ENCODE data around the gene FNBP1. TPM values are rescaled to one million over a fixed set of nuclear protein-coding genes. Genes with fewer than 3 reads are reported as not detected.
"Not testable (repeated sequence)": the region's sequence is repeated elsewhere in the genome, so short reads cannot be mapped to it uniquely, and the experiment has no call there.

The FNBP1 gene
- total RNA-seq, 2 experiments from 2014 or later = 215 to 228 TPM

DNA sequence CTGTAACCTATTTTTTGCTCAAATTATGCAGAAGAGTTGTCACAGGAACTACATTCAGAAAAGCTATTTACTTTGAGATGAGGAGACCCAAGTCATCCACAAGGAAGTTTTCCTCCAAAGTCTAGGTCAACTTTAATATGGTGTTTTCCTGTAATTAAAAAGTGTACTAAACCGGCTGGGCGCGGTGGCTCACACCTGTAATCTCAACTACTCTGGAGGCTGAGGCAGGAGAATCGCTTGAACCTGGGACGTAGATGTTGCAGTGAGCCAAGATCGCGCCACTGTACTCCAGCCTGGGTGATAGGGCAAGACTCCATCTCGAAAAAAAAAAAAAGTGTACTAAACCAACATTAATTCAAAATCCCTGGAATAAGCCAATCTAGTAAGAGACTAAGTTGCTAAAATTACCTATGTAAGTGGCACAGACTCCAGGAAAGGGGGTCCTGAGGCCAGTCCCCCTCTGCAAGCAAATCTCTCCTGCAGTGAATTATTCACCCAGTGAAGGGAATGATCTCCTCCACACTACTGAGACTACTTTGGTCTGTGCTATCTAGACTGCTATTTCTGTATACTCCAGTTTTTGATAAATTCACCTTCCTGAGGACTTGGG is 38.9 kb downstream of the FNBP1 start:
- ChIA-PET POLR2A (interaction anchor here (1.6 kb wide), 1 partner anchor 25 kb away, joined by 5 read pairs; no protein-coding TSS in a partner anchor), CTCF (interaction anchor here (1.2 kb wide), 1 partner anchor 47 kb away, joined by 3 read pairs; no protein-coding TSS in a partner anchor)
- H3K4me3 Mint-ChIP-seq = no peak overlapping the region
- DNase-seq = no peak
- H3K27me3 Mint-ChIP-seq = no peaks in the 10 kb centered on the region
- no peaks in the 10 kb centered on the region for H3K9me3 Mint-ChIP-seq
- peaks cover 34% of the 10 kb centered on the region for H3K36me3 Mint-ChIP-seq
- H3K4me1 Mint-ChIP-seq (ENCODE audit: low read depth) = peaks cover 67% of the 10 kb centered on the region
- peak overlapping the region; percentile 51 for H3K27ac Mint-ChIP-seq
- intact Hi-C loops (cut with micrococcal nuclease) = no loop called here

DNA sequence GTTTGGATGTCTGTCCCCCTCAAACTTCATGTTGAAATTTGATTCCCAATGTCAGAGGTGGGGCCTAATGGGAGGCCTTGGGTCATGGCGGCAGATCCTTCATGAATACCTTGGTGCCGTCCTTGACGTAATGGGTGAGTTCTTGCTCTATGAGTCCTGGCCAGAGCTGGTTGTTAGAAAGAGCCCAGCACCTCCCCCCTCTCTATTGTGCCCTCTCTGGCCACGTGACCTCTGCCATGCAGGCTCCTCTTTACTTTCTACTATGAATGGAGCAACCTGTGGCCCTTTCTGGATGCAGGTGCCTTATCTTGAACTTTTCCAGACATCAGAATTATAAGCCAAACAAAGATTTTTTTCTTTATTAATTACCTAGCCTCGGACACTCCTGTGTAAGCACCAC is 40.7 kb downstream of the FNBP1 start:
- DNase-seq = no peak
- H3K9me3 Mint-ChIP-seq = no peaks in the 10 kb centered on the region
- peaks cover 38% of the 10 kb centered on the region for H3K36me3 Mint-ChIP-seq
- no peak overlapping the region for H3K4me3 Mint-ChIP-seq
- H3K27me3 Mint-ChIP-seq = no peaks in the 10 kb centered on the region
- ChIA-PET CTCF (no interaction called here), POLR2A (interaction anchor here (0.6 kb wide), 1 partner anchor 37 kb away, joined by 3 read pairs; no protein-coding TSS in a partner anchor)
- H3K27ac Mint-ChIP-seq = peak overlapping the region; percentile 69
- H3K4me1 Mint-ChIP-seq (ENCODE audit: low read depth) = peaks cover 68% of the 10 kb centered on the region
- intact Hi-C loops (cut with micrococcal nuclease) = no loop called here

DNA sequence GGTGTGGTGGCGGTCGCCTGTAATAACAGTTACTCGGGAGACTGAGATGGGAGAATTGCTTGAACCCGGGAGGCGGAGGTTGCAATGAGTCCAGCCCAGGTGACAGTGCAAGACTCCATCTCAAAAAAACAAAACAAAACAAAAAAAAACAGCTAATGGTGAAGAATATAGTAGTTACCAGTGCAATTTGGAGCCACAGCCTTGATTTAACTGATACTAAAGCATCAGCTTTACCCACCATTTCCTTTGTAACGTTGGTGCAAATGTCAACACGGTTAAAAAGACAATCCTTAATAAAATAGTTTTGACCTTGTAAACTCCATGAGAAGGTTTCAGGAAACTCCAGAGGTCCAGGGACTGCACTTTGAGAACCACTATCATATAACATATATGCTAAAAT is 41.8 kb downstream of the FNBP1 start:
- H3K4me1 Mint-ChIP-seq (ENCODE audit: low read depth) = peaks cover 69% of the 10 kb centered on the region
- no peaks in the 10 kb centered on the region for H3K9me3 Mint-ChIP-seq
- DNase-seq = no peak
- intact Hi-C loops (cut with micrococcal nuclease) = no loop called here
- H3K27ac Mint-ChIP-seq = peak overlapping the region; percentile 72
- ChIA-PET CTCF (interaction anchor here (0.6 to 3.1 kb wide), 6 partner anchors 9 to 1897 kb away, joined by 3 to 11 read pairs (median 4); no protein-coding TSS in a partner anchor), POLR2A (interaction anchor here (3.1 kb wide), 1 partner anchor 25 kb away, joined by 9 read pairs; no protein-coding TSS in a partner anchor)
- H3K27me3 Mint-ChIP-seq = no peaks in the 10 kb centered on the region
- H3K36me3 Mint-ChIP-seq = peaks cover 34% of the 10 kb centered on the region
- no peak overlapping the region for H3K4me3 Mint-ChIP-seq

DNA sequence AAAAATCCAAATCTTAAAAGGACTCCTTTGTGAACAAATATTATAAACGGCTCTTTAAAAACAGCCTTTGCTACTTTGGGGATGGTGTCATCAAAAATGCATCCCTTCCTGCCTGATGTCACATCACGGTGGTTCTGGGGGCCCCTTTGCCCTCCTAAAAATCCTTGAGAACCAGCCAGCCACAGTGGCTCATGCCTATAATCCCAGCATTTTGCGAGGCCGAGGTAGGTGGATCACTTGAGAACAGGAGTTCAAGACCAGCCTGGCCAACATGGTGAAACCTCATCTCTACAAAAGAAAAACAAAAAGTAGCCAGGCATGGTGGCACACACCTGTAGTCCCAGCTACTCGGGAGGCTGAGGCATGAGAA is 43.9 kb downstream of the FNBP1 start:
- H3K4me1 Mint-ChIP-seq (ENCODE audit: low read depth) = peaks cover 76% of the 10 kb centered on the region
- no peaks in the 10 kb centered on the region for H3K9me3 Mint-ChIP-seq
- intact Hi-C loops (cut with micrococcal nuclease) = no loop called here
- POLR2A ChIA-PET = interaction anchor here (0.6 to 6.3 kb wide), 10 partner anchors 10 to 44 kb away, joined by 3 to 60 read pairs (median 4); partner anchors contain the start of gene FNBP1
- CTCF ChIA-PET = interaction anchor here (1.0 to 3.1 kb wide), 8 partner anchors 9 to 114 kb away, joined by 3 to 11 read pairs (median 4); no protein-coding TSS in a partner anchor
- DNase-seq = no peak
- H3K27ac Mint-ChIP-seq = peak overlapping the region; percentile 84
- H3K36me3 Mint-ChIP-seq = peaks cover 40% of the 10 kb centered on the region
- no peaks in the 10 kb centered on the region for H3K27me3 Mint-ChIP-seq
- H3K4me3 Mint-ChIP-seq = peak overlapping the region; percentile 41

DNA sequence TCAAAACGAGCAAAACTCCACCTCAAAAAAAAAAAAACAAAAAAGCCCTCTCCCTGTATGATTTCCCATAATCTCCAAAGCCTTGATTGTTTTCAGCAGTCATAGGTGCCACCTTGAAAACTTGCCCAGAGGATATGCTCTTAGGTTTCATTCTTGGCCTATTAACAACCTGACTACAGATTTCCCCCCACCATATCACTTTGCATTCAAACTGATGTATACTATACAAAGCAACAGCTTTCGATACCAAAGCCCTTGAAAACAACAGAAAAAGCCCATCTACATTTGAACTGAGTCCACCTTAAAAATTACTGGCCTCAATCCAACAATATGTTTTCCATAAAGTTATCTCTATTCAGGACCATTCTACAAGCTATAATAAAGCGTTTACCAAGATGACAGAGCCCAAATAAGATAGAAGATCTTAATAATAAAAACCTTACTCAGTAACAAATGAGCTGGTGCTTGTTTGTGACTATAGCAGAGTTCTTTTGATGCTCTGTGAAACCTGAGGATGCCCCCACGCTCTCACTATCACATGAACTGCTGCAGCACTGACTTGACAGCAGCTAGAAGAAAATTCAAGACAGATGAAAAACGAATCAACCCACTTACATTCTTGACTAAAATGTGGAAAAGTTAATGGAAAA is 44.4 kb downstream of the FNBP1 start:
- CTCF ChIA-PET = interaction anchor here (1.0 to 3.1 kb wide), 6 partner anchors 10 to 113 kb away, joined by 3 to 11 read pairs (median 4); no protein-coding TSS in a partner anchor
- no peaks in the 10 kb centered on the region for H3K27me3 Mint-ChIP-seq
- peak overlapping the region; percentile 84 for H3K27ac Mint-ChIP-seq
- POLR2A ChIA-PET = interaction anchor here (0.8 to 6.3 kb wide), 10 partner anchors 10 to 66 kb away, joined by 3 to 60 read pairs (median 5); partner anchors contain the start of gene FNBP1
- peaks cover 44% of the 10 kb centered on the region for H3K36me3 Mint-ChIP-seq
- peak; percentile 60 for DNase-seq
- H3K9me3 Mint-ChIP-seq = no peaks in the 10 kb centered on the region
- intact Hi-C loops (cut with micrococcal nuclease) = no loop called here
- H3K4me3 Mint-ChIP-seq = peak overlapping the region; percentile 41
- H3K4me1 Mint-ChIP-seq (ENCODE audit: low read depth) = peaks cover 77% of the 10 kb centered on the region

DNA sequence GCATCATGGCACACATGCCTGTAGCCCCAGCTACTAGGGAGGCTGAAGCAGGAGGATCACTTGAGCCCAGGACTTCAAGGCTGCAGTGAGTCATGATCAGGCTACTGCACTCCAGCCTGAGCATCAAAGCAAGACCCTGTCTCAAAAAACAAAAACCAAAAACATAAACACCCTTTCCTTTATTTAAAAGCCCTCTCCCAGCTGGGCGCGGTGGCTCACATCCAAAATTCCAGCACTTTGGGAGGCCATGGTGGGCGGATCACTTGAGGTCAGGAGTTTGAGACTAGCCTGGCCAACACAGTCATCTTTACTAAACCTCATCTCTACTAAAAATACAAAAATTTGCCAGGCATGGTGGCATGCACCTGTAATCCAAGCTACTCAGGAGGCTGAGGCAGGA is 45.3 kb downstream of the FNBP1 start:
- intact Hi-C loops (cut with micrococcal nuclease); H3K9me3 Mint-ChIP-seq; H3K27me3 Mint-ChIP-seq; DNase-seq; H3K4me3 Mint-ChIP-seq: not testable (repeated sequence)
- peaks cover 74% of the 10 kb centered on the region for H3K4me1 Mint-ChIP-seq (ENCODE audit: low read depth)
- peaks cover 41% of the 10 kb centered on the region for H3K36me3 Mint-ChIP-seq
- peak overlapping the region; percentile 84 for H3K27ac Mint-ChIP-seq
- POLR2A ChIA-PET = interaction anchor here (0.6 to 6.3 kb wide), 10 partner anchors 11 to 1226 kb away, joined by 3 to 60 read pairs (median 10); partner anchors contain the start of genes FNBP1 and ZER1
- CTCF ChIA-PET = interaction anchor here (0.7 to 1.7 kb wide), 4 partner anchors 10 to 61 kb away, joined by 3 to 7 read pairs (median 4); no protein-coding TSS in a partner anchor

DNA sequence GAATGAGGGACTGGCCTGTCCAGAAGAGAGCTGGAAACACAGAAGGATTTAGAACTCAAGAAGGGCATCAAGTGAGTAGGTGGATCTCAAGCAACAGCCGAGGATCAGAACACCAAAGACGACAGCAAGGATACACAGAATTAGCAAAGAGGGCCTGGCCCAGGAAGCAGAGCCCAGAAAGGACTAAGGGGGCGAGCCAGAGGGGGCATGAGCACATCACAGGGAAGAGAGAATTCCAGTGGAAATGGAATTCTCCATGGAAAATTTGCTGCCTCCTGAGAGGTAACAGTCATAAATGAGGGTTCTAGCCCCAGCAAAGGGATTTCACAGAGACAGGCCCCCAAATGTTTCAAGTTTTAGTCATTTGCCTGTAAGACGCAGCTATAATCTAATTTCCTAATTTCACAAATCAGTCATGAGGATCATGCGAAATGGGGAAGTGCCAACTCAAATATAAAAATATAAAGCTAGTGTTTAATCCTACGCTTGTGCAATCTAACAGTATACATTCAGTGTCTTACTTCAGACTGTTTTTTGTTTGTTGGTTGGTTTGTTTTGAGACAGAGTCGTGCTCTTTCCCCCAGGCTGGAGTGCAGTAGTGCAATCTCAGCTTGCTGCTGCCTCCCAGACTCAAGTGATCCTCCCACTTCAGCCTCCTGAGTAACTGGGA is 46.7 kb downstream of the FNBP1 start:
- intact Hi-C loops (cut with micrococcal nuclease) = loop anchor here (1.0 kb wide), 1 partner anchor 11 kb away; no protein-coding TSS in a partner anchor

DNA sequence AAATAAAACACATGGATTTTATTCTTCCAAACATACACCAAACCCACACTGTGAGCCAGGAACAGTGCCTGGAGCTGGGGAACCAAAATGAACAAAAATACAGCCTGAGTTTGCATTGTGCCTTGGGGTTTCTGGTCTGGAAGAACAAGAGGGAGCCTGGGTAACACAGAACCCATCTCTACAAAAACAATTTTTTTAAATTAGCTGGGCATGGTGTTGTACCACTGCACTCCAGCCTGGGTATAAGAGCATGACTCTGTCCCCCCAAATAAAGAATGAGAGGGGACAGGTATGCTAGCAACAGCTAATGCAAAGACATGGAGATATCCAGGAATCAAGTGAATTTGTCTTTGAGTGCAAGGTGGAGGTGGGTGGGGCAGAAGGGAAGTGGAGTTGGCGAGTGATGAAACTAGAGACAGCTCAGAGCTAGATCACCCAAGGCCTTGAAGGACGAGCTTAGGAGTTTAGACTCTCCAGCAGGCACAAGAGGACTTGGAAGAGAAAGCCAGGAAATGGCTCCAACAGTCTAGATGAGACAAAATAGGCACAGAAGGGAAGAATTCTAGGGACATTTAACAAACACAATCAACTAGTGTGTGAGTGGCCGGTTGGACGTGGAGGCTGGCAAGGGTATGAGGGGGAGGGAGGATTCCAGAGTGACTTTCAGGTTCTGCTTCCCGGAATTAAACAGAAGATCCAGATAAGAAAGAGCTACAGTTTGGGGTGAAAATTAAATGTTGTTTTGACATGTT is 47.4 kb downstream of the FNBP1 start:
- peaks cover 43% of the 10 kb centered on the region for H3K36me3 Mint-ChIP-seq
- H3K9me3 Mint-ChIP-seq = no peaks in the 10 kb centered on the region
- no peaks in the 10 kb centered on the region for H3K27me3 Mint-ChIP-seq
- POLR2A ChIA-PET = interaction anchor here (0.9 to 7.2 kb wide), 20 partner anchors 9 to 110 kb away, joined by 3 to 60 read pairs (median 5); no protein-coding TSS in a partner anchor
- peak overlapping the region; percentile 64 for H3K4me3 Mint-ChIP-seq
- intact Hi-C loops (cut with micrococcal nuclease) = loop anchor here (1.0 to 2.0 kb wide), 2 partner anchors 12 to 63 kb away; no protein-coding TSS in a partner anchor
- H3K4me1 Mint-ChIP-seq (ENCODE audit: low read depth) = peaks cover 82% of the 10 kb centered on the region
- H3K27ac Mint-ChIP-seq = peak overlapping the region; percentile 96
- CTCF ChIA-PET = interaction anchor here (1.0 to 1.5 kb wide), 7 partner anchors 13 to 132 kb away, joined by 3 to 4 read pairs (median 3); no protein-coding TSS in a partner anchor
- DNase-seq = peak; percentile 68

More for the DNA sequence above, 46.7 kb downstream of the FNBP1 start:
- Mint-ChIP-seq H3K4me3 (peak overlapping the region; percentile 64), H3K4me1 (ENCODE audit: low read depth) (peaks cover 81% of the 10 kb centered on the region), H3K27ac (peak overlapping the region; percentile 96), H3K36me3 (peaks cover 42% of the 10 kb centered on the region), H3K27me3 (no peaks in the 10 kb centered on the region), H3K9me3 (no peaks in the 10 kb centered on the region)
- CTCF ChIA-PET = interaction anchor here (1.0 to 1.5 kb wide), 5 partner anchors 12 to 133 kb away, joined by 3 to 4 read pairs (median 3); no protein-coding TSS in a partner anchor
- no peak for DNase-seq
- POLR2A ChIA-PET = interaction anchor here (0.9 to 7.2 kb wide), 19 partner anchors 9 to 111 kb away, joined by 3 to 60 read pairs (median 5); partner anchors contain the start of gene FNBP1

DNA sequence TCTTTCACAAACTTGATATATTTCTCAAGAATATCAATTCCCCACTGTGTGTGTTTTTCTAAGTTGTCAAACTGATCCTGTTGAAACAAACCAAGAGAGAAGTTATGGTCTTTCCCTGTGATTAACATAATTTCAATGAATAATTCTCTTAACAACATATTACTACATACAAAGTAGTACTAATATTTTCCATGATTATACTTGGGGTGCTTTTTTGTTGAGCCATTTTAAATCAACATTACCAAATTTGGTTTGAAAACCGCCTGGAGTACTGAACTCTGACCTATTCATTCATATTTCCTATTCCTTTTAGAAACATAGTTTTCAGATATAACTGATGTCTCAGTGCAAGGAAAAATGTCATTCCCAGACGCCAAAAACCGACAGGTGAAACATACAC is 48.1 kb downstream of the FNBP1 start:
- no peaks in the 10 kb centered on the region for H3K27me3 Mint-ChIP-seq
- intact Hi-C loops (cut with micrococcal nuclease) = loop anchor here (2.0 kb wide), 1 partner anchor 62 kb away; no protein-coding TSS in a partner anchor
- ChIA-PET CTCF (interaction anchor here (1.0 to 1.5 kb wide), 5 partner anchors 13 to 50 kb away, joined by 3 to 4 read pairs (median 3); no protein-coding TSS in a partner anchor), POLR2A (interaction anchor here (0.8 to 7.2 kb wide), 14 partner anchors 8 to 109 kb away, joined by 3 to 60 read pairs (median 6); no protein-coding TSS in a partner anchor)
- H3K4me1 Mint-ChIP-seq (ENCODE audit: low read depth) = peaks cover 82% of the 10 kb centered on the region
- H3K27ac Mint-ChIP-seq = peak overlapping the region; percentile 96
- no peak for DNase-seq
- H3K36me3 Mint-ChIP-seq = peaks cover 42% of the 10 kb centered on the region
- no peaks in the 10 kb centered on the region for H3K9me3 Mint-ChIP-seq
- peak overlapping the region; percentile 64 for H3K4me3 Mint-ChIP-seq

DNA sequence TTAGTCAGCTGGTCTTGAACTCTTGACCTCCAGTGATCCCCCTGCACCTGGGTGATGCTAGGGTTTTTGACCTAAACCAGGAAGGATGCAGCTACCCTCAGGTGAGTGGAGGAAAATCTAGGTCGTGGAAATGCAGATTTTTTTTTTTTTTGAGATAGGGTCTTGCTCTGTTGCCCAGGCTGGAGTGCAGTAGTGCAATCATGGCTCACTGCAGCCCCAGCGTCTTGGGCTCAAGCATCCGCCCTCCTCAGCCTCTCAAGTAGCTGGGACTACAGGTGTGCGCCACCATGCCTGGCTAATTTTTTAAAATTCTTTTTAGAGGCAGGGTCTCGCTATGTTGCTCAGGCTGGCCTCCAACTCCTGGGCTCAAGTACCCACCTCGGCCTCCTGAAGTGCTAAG is 51.9 kb downstream of the FNBP1 start:
- H3K27me3 Mint-ChIP-seq; intact Hi-C loops (cut with micrococcal nuclease); H3K4me3 Mint-ChIP-seq; H3K9me3 Mint-ChIP-seq; DNase-seq: not testable (repeated sequence)
- H3K27ac Mint-ChIP-seq = peak overlapping the region; percentile 92
- ChIA-PET POLR2A (interaction anchor here (0.6 to 7.2 kb wide), 10 partner anchors 26 to 106 kb away, joined by 3 to 55 read pairs (median 7); no protein-coding TSS in a partner anchor), CTCF (interaction anchor here (0.6 to 1.2 kb wide), 4 partner anchors 26 to 105 kb away, joined by 3 to 5 read pairs (median 4); no protein-coding TSS in a partner anchor)
- peaks cover 39% of the 10 kb centered on the region for H3K36me3 Mint-ChIP-seq
- H3K4me1 Mint-ChIP-seq (ENCODE audit: low read depth) = peaks cover 81% of the 10 kb centered on the region
